ENCODE data around the gene UNC45B.
"Not testable (repeated sequence)": the region's sequence is repeated elsewhere in the genome, so short reads cannot be mapped to it uniquely, and the experiment has no call there.

The UNC45B gene, protein sequence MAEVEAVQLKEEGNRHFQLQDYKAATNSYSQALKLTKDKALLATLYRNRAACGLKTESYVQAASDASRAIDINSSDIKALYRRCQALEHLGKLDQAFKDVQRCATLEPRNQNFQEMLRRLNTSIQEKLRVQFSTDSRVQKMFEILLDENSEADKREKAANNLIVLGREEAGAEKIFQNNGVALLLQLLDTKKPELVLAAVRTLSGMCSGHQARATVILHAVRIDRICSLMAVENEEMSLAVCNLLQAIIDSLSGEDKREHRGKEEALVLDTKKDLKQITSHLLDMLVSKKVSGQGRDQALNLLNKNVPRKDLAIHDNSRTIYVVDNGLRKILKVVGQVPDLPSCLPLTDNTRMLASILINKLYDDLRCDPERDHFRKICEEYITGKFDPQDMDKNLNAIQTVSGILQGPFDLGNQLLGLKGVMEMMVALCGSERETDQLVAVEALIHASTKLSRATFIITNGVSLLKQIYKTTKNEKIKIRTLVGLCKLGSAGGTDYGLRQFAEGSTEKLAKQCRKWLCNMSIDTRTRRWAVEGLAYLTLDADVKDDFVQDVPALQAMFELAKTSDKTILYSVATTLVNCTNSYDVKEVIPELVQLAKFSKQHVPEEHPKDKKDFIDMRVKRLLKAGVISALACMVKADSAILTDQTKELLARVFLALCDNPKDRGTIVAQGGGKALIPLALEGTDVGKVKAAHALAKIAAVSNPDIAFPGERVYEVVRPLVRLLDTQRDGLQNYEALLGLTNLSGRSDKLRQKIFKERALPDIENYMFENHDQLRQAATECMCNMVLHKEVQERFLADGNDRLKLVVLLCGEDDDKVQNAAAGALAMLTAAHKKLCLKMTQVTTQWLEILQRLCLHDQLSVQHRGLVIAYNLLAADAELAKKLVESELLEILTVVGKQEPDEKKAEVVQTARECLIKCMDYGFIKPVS

DNA sequence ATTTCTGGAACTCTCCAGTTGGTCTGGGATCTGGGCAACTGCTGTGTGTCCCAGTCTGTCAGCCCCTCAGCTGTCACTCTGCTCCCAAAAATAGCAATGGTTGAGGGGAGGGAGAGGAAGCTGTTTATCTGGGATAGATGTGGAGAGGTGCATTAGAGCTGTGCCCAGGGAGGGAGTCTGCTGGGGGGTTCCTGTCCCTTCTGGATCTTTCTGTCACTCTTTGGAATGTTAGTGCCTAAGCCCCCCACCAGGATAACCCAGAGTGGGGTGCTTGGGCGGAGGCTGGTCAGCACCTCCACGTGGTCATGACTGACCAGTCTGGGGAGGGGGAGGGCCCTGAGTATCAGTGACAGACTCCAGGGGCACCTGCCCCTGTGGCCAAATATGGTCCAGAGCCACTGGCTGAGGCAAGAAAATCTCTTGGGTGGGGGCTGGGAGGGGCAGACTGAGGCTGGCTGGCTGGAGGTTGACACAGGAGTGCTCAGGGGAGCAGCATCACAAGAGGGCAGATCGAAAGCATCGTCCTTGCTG is at the start of gene UNC45B:
Gene UNC45B, plus strand, starts transcription at position 443 of the 531 bp plus-strand sequence. CDS start 447 bp downstream, outside the sequence.
- DNase-seq (ENCODE audit: low spot score): no peak

DNA sequence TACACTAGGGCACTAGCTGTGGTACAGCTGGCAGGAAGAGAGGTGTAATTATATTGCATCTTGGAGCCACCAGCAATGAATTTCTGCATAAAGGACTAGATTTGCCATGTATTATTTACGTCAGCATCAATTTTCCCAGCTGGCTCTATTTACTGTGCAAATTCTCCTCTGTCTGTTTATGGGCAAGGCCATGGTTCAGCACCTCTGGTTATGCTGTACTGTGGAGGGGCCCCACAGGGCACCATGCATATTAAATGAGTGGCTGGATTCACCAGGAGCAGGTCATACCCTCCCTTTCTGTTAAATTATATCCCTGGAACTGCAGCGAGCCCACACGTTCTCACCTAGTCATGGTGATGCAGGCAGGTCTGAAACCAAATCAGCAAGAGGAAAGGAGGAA is 47.7 kb upstream of the UNC45B start:
- DNase-seq (ENCODE audit: low spot score): no peak

DNA sequence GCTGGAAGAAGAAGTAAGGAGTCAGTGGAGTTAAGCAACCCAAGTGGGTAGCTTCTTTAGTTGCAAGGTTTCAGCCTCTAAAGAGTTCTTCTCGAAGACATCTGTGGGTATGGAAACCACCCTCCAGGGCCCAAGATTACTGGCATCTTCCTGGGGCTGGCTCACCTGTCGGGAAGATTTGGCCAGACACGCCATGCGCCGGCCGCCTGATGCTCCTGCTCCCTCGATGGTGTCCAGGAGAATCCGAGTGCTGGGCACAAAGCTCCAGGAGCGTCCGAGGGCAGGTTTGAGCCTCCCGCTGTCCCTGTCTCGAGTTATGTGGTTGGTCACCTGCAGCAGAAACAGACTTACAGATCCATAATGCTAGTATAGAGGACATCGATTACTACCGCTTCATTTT is 46.6 kb upstream of the UNC45B start:
- DNase-seq (ENCODE audit: low spot score): no peak

DNA sequence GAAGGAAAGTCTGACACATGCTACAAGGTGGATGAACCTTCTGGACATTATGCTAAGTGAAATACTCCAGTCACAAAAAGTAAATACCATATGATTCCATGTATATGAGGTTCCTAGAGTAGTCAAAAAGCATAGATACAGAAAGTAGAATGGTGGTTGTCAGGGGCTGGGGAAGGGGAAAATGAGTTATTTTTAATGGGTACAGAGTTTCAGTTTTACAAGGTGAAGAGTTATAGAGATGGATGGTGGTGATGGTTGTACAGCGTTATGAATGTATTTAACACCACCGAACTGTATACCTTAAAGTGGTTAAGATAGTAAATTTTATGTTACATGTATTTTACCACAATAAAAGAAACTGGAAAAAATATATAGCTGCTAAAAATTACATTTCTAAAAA is 45.9 kb upstream of the UNC45B start:
- no peak for DNase-seq (ENCODE audit: low spot score)

DNA sequence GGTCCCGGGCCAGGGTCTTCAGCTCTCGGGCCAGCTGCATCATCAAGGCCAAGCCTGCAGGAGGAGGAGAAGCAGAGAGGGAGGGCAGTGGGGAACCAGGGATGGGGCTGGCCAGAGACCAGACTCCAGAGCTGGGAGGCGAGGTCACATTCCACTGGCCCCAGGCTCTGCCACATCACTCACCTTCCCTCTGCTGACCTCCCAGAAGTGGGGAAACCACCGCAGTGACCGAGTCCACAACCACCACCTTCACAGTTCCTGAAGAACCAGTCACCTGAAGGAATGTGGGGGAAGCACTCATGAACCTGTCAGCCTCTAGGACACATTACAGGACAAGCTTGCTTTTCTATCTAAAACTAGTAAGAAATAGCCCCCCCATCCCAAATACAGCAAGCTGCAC is 44.3 kb upstream of the UNC45B start:
- DNase-seq (ENCODE audit: low spot score): no peak

DNA sequence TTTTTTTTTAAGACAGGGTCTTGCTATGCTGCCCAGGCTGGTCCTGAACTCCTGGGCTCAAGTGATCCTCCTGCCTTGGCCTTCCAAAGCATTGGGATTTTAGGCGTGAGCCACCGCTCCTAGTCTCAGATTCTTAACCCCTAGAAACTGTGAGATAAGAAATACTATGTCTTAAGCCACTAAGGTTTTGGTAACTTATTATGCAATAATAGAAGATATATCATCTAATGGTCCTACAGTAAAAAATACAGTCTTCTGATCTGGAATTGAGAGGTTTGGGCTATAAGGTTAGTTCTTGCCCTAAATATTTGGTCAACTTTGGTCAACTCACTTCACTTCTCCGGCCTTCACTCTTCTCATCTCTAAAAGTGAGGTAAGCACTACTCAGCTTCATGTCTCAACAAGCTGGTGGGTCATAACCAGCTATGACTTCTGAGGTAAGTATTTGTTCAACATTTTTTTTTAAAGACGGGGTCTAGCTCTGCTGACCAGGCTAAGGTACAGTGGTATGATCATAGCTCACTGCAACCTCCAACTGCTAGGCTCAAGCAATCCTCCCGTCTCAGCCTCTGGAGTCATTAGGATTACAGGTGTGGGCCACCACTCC is 42.7 kb upstream of the UNC45B start:
- DNase-seq (ENCODE audit: low spot score): no peak

DNA sequence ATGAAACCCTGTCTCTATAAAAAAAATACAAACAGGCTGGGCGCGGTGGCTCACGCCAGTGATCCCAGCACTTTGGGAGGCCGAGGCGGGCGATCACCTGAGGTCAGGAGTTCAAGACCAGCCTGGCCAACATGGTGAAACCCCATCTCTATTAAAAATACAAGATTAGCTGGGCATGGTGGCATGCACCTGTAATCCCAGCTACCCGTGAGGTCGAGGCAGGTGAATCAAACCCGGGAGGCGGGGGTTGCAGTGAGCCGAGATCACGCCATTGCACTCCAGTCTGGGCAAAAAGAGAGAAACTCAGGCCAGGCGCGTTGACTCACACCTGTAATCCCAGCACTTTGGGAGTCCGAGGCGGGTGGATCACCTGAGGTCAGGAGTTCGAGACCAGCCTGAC is 36.8 kb upstream of the UNC45B start:
- DNase-seq (ENCODE audit: low spot score): not testable (repeated sequence)

DNA sequence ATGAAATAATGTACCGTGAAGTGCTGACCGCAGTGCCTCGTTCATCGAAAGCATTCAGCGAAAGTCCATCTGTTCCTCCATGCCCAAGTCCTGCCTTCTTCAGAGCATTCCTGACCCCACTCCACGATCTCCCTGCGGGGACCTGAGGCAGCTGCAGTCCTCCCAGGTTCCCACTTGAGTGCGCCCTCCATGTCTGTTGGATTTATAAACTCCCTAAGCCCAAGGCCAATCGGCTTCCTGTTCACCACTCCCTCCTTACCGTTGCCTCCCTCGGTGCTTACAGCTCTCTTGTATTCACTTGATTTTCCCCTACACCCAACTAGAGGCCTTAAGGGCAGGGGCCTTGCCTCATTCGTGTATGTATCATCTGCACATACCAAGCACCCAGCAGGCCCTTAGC is 30.8 kb upstream of the UNC45B start:
- no peak for DNase-seq (ENCODE audit: low spot score)

DNA sequence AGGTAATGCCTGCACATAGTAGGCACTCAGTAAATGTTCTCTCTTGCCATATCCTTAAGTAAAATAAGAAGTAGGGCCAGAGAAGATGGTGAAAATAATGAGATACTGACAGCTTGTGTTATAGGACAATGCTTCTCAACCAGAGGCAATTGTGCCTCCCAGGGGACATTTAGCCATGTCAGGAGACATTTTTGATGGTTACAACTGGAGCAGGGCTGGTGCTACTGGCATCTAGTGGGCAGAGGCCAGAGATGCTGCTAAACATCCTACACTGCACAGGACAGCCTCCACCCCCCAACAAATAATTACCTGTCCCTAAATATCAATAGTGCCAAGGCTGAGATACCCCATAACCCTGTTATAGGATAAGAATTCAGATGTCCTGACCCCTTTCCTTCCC is 29.6 kb upstream of the UNC45B start:
- no peak for DNase-seq (ENCODE audit: low spot score)

DNA sequence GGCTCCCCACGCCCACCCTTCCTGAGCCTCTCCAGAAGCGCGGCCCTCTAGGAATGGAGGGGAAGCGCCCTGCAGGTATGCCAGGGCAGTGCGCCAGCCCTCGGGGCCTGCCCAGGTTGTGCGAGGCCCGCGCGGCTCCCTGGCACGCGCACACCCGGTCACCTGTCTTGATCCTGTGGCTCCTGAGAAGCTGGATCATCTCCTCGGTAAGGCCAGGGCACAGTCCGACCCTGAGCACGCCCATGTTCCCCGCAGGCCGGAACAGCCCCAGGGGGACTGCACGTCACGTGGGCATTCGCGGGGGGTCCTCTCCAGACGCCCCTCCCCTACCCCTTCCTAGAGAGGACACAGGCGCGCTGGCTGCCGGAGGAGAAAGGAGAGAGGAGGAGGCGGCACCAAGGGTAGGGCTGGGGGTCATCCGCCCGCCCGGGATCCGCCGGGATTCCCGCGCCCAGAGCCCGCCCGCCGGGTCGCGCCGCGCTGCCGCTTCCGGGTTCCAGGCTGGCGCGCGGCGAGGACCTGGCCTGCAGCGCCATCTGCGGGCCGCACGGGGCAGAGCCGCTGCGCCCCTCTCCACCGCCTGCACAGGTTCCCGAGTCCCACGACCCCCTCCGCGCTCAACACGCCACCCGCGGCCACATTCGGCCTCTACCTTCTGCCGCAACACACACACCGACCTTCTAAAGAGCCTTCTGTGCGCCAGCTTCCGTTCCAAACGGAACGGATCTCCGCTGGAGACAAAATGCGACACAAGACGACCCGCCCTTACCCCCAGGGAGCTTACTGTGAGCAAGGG is 28.0 kb upstream of the UNC45B start, which contains the start of gene RAD51D:
Gene RAD51D, minus strand, starts transcription at position 491 of the 796 bp plus-strand sequence. Its CDS starts 247 bp downstream, at position 244.
- DNase-seq (ENCODE audit: low spot score): peak; percentile 62

DNA sequence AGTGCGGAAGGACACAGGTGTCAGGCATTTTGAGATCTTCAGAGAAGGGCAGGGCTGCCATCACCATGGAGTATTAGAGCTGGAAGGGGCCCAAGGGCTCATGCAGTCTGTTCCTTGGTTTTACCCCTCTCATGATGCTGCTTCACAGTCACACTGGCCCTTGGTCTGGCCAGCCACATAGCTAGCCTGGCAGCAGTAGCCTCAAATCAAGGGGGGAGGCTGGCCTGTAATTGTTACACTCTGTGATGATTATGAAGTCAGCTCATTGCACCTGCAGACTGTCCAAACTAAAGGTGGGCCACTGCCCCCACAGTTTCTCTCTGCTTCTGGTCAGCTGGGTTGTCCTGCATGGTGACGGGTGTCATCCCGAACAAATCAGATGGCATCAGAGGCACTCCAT is 26.3 kb upstream of the UNC45B start, which contains the start of gene FNDC8:
Gene FNDC8, plus strand, starts transcription at position 301 of the 400 bp plus-strand sequence. Its CDS starts 79 bp downstream, at position 380.
- no peak for DNase-seq (ENCODE audit: low spot score)

DNA sequence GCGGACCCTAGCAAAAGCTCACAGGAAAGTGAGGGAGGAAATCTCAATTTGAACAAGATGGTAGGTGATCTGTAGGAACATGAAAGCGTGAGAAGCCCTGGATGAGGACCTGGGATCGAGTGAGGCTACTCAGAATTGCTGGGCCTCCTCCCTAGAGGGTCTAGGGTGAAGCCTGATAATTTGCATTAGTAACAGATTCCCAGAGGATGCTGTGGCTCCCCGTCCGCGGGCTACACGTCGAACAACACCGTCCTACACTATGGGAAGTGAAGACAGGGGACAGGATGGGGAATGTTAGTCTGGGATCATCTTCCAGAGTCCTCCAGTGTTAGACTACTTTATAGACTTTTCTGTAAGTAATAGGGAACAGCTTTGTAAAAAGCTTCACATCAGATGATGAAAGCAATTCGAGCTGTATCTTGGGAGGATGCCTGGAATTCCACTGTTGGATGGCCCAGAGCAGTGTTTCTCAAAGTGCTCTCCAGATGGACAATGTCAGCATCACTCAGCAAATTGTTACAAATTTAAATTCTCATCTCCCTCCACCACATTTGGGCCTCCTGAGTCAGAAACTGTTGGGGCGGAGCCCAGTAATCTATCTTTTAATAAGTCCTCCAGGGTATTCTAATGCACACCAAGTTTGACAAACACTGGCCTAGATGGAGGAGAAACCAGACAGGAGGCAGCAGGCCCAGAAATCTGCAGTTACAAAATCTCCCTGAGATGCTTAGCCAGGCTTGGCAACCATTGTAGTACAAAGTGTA is 19.7 kb upstream of the UNC45B start:
- no peak for DNase-seq (ENCODE audit: low spot score)

DNA sequence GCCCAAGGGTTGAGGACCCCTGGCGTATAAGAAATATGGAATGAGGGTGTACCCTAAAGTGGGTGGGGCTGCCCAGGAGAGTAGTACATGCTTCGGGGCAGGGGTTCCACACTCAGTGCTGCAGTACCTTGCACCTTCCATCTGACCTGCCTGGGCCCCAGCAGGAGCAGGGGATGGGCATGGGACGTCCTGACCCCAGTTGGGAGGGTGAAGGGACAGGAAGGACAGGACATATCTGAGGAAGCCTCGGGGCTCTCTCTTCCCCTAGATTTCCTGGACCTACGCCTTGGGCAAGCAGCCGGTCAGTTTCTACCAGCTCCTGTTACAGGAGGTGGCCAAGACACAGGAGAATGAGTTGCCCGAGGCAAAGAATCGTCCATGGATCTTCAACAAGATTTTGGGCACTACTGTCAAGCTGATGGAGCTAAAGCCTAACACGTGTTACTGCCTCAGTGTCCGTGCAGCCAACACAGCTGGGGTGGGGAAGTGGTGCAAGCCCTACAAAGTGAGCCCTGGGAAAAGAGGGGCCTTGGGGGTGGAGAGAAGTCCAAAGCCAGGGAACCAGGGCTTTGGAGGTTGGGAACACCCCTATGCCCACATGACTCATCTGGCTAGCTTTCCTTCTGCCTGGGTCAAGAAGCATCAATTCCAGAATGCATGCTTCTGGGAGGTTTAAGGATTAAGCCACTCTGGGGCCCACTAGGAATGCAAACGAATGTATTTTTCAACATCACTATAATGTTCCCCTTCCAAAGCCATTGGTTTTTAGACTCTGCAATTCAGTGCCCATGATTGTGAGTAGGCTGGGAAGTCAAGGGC is 18.3 kb upstream of the UNC45B start:
- no peak for DNase-seq (ENCODE audit: low spot score)

DNA sequence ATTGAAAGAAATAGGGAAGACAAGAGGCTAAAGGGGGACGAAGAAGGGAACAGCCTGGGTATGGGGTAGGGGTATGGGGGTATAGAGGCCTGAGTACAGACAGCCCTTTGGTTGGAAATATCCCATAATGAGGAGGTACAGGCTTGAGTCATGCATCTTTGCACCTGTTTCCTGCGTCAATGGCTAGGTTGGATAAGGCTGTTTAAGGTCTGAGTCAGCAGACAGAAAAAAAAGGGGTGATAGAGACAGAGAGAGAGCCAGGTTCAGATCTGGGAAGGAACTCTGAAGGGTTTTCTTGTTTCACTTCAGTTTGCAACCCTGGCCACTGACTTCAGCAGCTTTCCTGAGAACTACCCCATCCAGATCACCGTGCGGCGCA is 17.7 kb upstream of the UNC45B start:
- no peak for DNase-seq (ENCODE audit: low spot score)

DNA sequence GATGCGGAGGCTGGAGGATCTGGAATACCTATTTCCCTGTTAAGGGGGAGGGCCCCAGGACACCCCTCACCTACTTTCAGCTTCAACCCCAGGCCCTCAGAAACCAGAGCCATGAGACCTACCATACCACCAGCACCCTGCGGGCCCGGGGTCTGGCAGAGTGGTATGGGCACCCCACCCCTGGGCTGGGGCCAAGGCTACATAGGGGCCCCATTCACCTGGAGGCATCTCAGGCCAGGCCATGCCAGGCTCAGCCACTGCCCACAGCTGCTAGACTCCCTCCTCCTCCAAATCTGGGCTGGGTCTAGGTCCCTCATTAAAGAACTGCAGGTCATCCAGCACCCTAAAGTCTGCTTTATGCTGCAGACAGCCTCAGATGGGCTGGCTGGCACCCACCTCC is 17.2 kb upstream of the UNC45B start:
- DNase-seq (ENCODE audit: low spot score): no peak

DNA sequence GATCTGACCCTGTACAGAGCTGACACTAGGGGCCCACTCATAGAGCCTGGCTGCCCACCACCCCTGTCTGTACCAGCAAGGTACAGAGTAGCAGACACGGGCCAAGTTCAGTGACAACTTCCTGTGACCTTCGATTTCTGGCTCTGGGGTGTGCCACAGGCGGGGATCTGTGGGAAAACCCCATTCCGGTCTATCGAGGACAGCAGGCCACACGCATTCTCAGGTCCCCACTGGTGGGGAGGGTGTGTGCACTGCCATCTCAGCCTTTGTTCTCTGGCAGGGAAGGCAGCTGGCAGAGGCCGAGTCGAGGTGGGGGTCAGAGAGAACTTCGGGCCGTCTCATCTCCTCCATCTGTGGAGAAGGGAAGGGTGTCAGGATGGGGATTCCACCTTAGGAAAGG is 15.5 kb upstream of the UNC45B start:
- DNase-seq (ENCODE audit: low spot score): no peak

DNA sequence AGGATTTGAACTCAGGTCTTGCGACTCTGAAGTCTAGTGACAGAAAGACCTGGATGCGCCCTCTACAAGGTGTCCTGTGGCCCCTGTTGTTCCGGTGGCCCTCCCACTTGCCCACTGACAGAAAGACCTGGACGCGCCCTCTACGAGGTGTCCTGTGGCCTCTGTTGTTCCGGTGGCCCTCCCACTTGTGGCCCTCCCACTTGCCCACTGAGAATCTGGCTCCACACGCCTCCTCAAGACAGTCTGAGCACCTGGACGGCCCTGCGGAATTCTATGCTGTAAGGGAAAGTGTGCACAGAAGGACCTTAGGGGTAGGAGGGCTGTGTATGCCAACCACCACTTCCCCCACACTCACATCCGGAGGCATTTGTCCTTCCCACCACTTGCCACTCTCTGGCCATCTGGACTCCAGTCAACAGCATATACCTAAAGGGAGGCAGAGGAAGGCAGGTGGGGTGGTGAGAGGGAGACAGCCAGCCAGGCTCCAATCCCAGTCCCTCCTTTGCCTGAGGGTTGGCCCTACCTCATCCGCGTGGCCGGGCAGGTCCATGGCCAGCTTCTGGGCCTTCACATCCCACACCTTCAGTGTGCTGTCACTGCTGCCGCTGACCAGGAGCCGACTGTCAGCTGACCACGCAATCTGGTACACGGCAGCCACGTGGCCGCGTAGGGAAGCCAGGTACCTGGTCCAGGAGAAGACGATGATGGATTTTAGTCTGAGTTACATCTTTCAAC is 14.6 kb upstream of the UNC45B start:
- DNase-seq (ENCODE audit: low spot score): no peak

DNA sequence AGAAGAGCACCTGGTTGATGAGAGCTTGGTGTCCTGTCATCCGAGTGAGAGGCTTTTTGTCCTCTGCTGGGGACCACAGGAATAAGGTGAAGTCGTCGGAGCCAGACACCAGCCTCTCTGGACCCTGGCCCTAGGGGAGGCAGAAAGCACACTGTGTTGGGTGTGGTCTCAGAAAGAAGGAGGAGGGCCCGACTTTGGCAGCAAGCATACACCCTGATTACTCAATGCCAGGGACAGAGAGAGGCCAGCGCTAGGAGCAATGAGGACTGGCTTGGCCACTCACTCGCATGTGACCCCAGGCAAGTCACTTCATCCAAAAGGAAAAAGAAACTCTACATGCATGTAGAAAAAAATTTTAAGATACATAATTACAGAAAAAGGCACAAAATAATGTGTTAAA is 12.3 kb upstream of the UNC45B start:
- DNase-seq (ENCODE audit: low spot score): no peak

DNA sequence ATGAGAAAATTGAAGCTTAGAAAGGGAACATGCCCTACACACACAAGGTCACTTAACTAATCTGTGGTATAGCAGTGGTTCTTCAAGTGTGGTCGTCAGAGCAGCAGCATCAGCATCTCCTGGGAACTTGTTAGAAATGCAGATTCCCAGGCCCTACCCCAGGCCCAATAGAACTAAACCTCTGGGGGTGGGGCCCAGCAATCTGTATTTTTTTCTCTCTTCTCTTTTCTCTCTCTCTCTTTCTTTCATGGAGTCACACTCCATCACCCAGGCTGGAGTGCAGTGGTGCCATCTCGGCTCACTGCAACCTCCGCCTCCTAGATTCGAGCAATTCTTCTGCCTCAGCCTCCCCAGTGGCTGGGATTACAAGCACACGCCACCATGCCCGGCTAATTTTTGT is 9.4 kb upstream of the UNC45B start:
- no peak for DNase-seq (ENCODE audit: low spot score)
